Mesendoderm (in vitro differentiated cells): ENCODE measurements around the gene ACSF3.

Experiments used
- DNase-seq: peaks from one replicate; pipeline ENCODE4 v3.0.0; 2013
- H2AK5ac ChIP-seq: 2 replicates; pipeline ENCODE4 v1.6.1; 2013; ENCODE audit warnings: low read length, inconsistent platforms
- H2BK120ac ChIP-seq: 2 replicates; pipeline ENCODE4 v1.6.1; 2013; ENCODE audit warnings: low read depth, mild to moderate bottlenecking, low read length, moderate library complexity, mixed read lengths
- H2BK15ac ChIP-seq: replicated peaks from 2 replicates; pipeline ENCODE4 v1.6.1; 2013; ENCODE audit warnings: low read depth, mild to moderate bottlenecking, moderate library complexity
- H2BK5ac ChIP-seq: 2 replicates; pipeline ENCODE4 v1.6.1; 2013; ENCODE audit warnings: low read length, inconsistent platforms
- H3K18ac ChIP-seq: 2 replicates; pipeline ENCODE4 v1.6.1; 2013; ENCODE audit warnings: mild to moderate bottlenecking, low read length, mixed read lengths
- H3K23ac ChIP-seq: one replicate; pipeline ENCODE4 v1.6.1; 2013; ENCODE audit warnings: low read length
- H3K27ac ChIP-seq: 2 replicates; pipeline ENCODE4 v1.5.1; 2013; ENCODE audit warnings: low read depth, mild to moderate bottlenecking, inconsistent platforms, low read length, moderate library complexity
- H3K27me3 ChIP-seq: 2 replicates; pipeline ENCODE4 v1.6.1; 2013; ENCODE audit warnings: low read length, control low read depth, mild to moderate bottlenecking, inconsistent platforms; ENCODE audit not compliant: insufficient read depth, poor library complexity
- H3K36me3 ChIP-seq: 2 replicates; pipeline ENCODE4 v1.6.1; 2013; ENCODE audit warnings: low read length, inconsistent platforms; ENCODE audit not compliant: control insufficient read depth, insufficient read depth
- H3K4ac ChIP-seq: one replicate; pipeline ENCODE4 v1.6.1; 2013; ENCODE audit warnings: low read depth, mild to moderate bottlenecking, low read length, moderate library complexity
- H3K4me1 ChIP-seq: 2 replicates; pipeline ENCODE4 v1.6.1; 2013; ENCODE audit warnings: low read depth, low read length, inconsistent platforms; ENCODE audit not compliant: control insufficient read depth
- H3K4me2 ChIP-seq: 2 replicates; pipeline ENCODE4 v1.6.1; 2013; ENCODE audit warnings: low read length
- H3K4me3 ChIP-seq: 2 replicates; pipeline ENCODE4 v1.5.1; 2013; ENCODE audit warnings: mild to moderate bottlenecking, low read length
- H3K56ac ChIP-seq: one replicate; pipeline ENCODE4 v1.6.1; 2013; ENCODE audit warnings: low read length
- H3K79me1 ChIP-seq: 2 replicates; pipeline ENCODE4 v1.6.1; 2013; ENCODE audit warnings: low read length, inconsistent platforms
- H3K79me2 ChIP-seq: 2 replicates; pipeline ENCODE4 v1.6.1; 2013; ENCODE audit warnings: mild to moderate bottlenecking, low read length; ENCODE audit not compliant: control insufficient read depth, insufficient read depth
- H3K9ac ChIP-seq: 2 replicates; pipeline ENCODE4 v1.6.1; 2013; ENCODE audit warnings: low read length, inconsistent platforms
- H4K5ac ChIP-seq: one replicate; pipeline ENCODE4 v1.6.1; 2013; ENCODE audit warnings: low read length
- H4K8ac ChIP-seq: one replicate; pipeline ENCODE4 v1.6.1; 2013; ENCODE audit warnings: low read depth, mild to moderate bottlenecking, control low read depth, low read length, moderate library complexity
- WGBS: extraction: QIAGEN DNeasy Blood & Tissue Kit; methylation state at CpG from one replicate; pipeline ENCODE4 v1.1.7; 2013; ENCODE audit warnings: low lambda C conversion rate, missing lambda C conversion rate; ENCODE audit not compliant: insufficient coverage; ENCODE audit errors: extremely low coverage; 5-methylcytosine and 5-hydroxymethylcytosine counted together

ACSF3 gene

DNA sequence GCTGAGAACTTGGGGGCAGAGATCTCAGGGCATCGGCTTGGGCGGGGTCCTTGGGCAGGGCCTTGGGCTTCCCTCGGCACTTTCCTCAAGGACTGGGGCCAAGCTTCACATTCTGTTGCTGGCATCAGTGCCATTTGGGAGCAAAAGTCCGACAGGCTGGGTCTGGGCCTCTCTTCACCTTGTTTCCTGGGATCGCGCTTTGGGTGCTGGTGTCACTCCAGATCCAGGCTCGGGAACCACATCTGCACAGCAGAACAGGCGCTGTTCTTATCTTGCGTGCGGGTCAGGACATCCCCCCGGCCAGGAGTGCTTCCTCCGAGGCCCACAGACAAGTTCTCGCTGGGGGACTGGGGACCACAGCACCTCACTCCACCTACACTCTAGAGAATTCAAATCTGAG, 46.7 kb downstream of the ACSF3 start:
- no peaks in the 10 kb centered on the region for H3K27me3 ChIP-seq
- no peaks in the 10 kb centered on the region for H3K79me2 ChIP-seq
- H3K4me1 ChIP-seq, result no peaks in the 10 kb centered on the region
- no peak overlapping the region for H3K4me2 ChIP-seq
- H3K18ac ChIP-seq, result no peak overlapping the region
- no peak overlapping the region for H3K4ac ChIP-seq
- no peak overlapping the region for H4K5ac ChIP-seq
- H3K27ac ChIP-seq, result no peak overlapping the region
- no peak for DNase-seq
- no peak overlapping the region for H2BK5ac ChIP-seq
- H3K23ac ChIP-seq, result no peak overlapping the region
- H3K56ac ChIP-seq, result no peak overlapping the region
- H2BK120ac ChIP-seq, result no peak overlapping the region
- no peak overlapping the region for H4K8ac ChIP-seq
- no peak overlapping the region for H2AK5ac ChIP-seq
- H3K79me1 ChIP-seq, result no peaks in the 10 kb centered on the region
- no CpG with 5 or more reads among the region's 13 CpGs for WGBS
- H3K36me3 ChIP-seq, result no peaks in the 10 kb centered on the region
- no peak overlapping the region for H2BK15ac ChIP-seq
- no peak overlapping the region for H3K9ac ChIP-seq
- H3K4me3 ChIP-seq, result no peak overlapping the region

DNA sequence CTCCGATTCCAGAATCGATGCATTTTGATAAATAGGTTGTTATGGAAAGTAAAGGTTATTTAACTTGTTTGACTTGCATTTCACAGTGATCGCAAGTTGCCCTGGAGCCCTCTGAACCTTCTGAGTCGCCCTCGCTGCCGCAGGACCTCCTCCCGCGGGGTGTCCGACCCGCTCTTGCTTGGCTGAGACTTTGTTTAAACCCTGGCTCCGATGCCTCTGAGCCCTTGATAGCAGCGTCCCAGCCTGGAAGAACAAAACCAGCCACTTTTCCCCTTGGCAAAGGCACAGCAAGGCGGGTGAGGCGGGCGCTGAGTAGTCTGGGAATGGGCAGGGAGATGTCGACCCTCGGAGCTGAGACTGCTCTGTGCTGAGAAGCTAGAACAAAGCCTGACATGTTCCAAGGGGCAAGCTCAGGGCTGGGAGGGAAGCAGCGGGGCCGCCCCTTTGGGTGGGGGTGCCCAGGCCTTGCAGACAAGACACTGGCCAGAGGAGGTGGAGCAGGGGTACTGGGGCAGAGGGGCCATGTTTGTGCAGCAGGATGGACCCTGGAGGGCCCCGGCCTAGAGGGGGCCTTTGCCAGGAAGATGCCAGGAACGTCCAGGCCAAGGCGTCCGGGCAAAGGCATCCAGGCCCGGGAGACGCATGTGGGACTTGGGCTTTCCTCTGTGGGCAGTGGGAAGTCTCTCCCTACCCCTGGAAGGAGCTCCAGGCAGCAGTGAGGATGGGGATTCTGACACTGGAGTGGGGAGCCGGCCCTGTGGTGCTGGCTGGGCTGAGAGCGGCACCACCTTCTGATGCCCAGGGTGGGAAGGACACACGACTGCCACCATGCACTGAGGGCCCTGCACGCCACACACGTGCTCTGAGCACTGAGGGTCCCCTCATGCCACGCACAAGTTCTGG, 47.6 kb downstream of the ACSF3 start:
- no peaks in the 10 kb centered on the region for H3K4me1 ChIP-seq
- no peak overlapping the region for H4K8ac ChIP-seq
- no peaks in the 10 kb centered on the region for H3K79me2 ChIP-seq
- no peak overlapping the region for H2BK120ac ChIP-seq
- no peak for DNase-seq
- H3K18ac ChIP-seq, result no peak overlapping the region
- H3K79me1 ChIP-seq, result no peaks in the 10 kb centered on the region
- no CpG with 5 or more reads among the region's 31 CpGs for WGBS
- no peak overlapping the region for H3K4me2 ChIP-seq
- no peak overlapping the region for H3K9ac ChIP-seq
- H3K36me3 ChIP-seq, result no peaks in the 10 kb centered on the region
- no peaks in the 10 kb centered on the region for H3K27me3 ChIP-seq
- H3K23ac ChIP-seq, result no peak overlapping the region
- no peak overlapping the region for H2AK5ac ChIP-seq
- no peak overlapping the region for H2BK5ac ChIP-seq
- H4K5ac ChIP-seq, result no peak overlapping the region
- H3K27ac ChIP-seq, result no peak overlapping the region
- no peak overlapping the region for H3K4ac ChIP-seq
- no peak overlapping the region for H3K56ac ChIP-seq
- H3K4me3 ChIP-seq, result no peak overlapping the region
- H2BK15ac ChIP-seq, result no peak overlapping the region

DNA sequence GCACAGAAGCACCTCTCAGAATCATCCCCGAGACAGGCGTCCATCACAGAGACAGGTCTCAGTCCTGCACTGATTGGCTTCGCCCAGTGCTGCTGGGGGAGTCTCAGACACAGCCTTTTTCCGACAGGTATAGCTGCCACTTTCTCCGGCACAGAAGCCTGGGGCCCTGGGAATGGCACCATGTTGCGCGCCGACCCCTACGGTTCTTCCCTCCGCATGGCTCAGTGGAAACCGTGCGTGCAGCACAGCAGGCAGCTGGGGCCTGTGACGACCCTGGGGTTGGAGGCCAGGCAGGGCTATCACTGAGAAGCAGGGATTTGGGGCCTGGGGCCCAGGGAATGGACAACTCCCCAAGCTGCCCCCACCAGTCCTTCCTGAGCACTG, 48.2 kb downstream of the ACSF3 start:
- Histone ChIP-seq H3K4me1 (no peaks in the 10 kb centered on the region), H3K4me2 (no peak overlapping the region), H3K27me3 (no peaks in the 10 kb centered on the region), H2AK5ac (no peak overlapping the region), H2BK120ac (no peak overlapping the region), H3K18ac (no peak overlapping the region), H3K9ac (no peak overlapping the region), H3K36me3 (no peaks in the 10 kb centered on the region), H3K79me1 (no peaks in the 10 kb centered on the region), H3K79me2 (no peaks in the 10 kb centered on the region), H3K4me3 (no peak overlapping the region), H3K56ac (no peak overlapping the region), H3K23ac (no peak overlapping the region), H2BK5ac (no peak overlapping the region), H4K8ac (no peak overlapping the region), H3K4ac (no peak overlapping the region), H2BK15ac (no peak overlapping the region), H3K27ac (no peak overlapping the region), H4K5ac (no peak overlapping the region)
- DNase-seq, result no peak
- no CpG with 5 or more reads among the region's 13 CpGs for WGBS

DNA sequence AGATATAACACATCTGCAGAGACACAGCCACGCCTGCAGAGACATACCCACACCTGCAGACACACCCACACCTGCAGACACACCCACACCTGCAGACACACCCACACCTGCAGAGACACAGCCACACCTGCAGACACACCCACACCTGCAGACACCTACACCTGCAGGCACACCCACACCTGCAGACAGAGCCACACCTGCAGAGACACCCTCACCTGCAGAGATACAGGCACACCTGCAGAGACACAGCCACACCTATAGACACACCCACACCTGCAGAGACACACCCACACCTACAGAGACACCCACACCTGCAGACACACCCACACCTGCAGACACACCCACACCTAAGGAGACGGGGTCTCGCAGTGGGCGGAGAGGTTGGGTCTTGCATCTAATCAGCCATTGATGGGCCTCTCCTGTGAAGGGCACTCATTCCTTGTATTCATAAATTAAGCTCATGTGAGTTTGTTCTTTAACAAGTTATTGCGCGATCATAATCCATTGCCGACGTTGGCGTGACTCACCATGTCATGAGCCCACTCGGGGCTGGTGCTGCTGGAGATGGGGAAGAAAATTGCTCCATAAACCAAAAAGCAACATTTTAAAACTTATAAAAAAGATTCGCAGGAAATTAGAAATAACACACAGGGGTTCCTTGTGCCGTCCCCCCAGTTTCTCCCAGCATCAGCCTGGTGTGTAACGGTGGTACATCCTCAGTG, 49.0 kb downstream of the ACSF3 start:
- Histone ChIP-seq H3K4me2 (no peak overlapping the region), H3K56ac (no peak overlapping the region), H2BK5ac (no peak overlapping the region), H2BK15ac (no peak overlapping the region), H3K36me3 (no peaks in the 10 kb centered on the region), H2BK120ac (no peak overlapping the region), H3K4me1 (no peaks in the 10 kb centered on the region), H2AK5ac (no peak overlapping the region), H3K9ac (no peak overlapping the region), H3K18ac (no peak overlapping the region), H4K8ac (no peak overlapping the region), H4K5ac (no peak overlapping the region), H3K79me2 (no peaks in the 10 kb centered on the region), H3K4me3 (no peak overlapping the region), H3K27ac (no peak overlapping the region), H3K23ac (no peak overlapping the region), H3K27me3 (no peaks in the 10 kb centered on the region), H3K79me1 (no peaks in the 10 kb centered on the region), H3K4ac (no peak overlapping the region)
- no CpG with 5 or more reads among the region's 13 CpGs for WGBS
- DNase-seq, result no peak

DNA sequence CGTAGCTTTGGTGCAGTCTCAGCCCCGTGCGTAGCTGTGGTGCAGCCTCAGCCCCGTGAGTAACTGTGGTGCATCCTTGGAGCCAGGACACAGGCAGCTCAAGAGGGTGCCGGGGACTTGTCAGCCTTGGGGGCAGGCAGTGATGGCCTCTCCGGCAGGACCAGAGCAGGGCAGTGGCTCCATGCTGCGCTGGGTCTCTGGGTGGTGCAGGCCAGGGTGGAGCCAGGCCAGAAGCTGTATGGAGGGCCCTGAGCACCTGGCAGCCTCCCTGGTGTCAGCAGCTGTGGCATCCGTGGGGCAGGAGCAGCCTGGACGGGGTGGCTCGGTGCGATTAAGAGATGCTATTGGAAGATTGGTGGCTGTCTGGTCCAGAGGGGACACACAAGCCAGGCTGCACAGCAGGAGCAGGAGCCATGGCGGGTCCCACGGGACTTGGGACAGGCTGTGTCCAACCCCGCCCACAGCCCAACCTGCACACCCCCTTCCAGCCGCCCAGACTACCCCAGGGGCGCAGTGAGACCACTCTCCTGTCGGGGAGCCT, 49.6 kb downstream of the ACSF3 start:
- no peak overlapping the region for H2BK15ac ChIP-seq
- H3K4me3 ChIP-seq, result no peak overlapping the region
- no peaks in the 10 kb centered on the region for H3K79me2 ChIP-seq
- H2AK5ac ChIP-seq, result no peak overlapping the region
- no peak overlapping the region for H3K56ac ChIP-seq
- no peak overlapping the region for H3K4ac ChIP-seq
- no CpG with 5 or more reads among the region's 17 CpGs for WGBS
- no peaks in the 10 kb centered on the region for H3K4me1 ChIP-seq
- no peak overlapping the region for H3K18ac ChIP-seq
- no peak overlapping the region for H4K8ac ChIP-seq
- H3K23ac ChIP-seq, result no peak overlapping the region
- H3K9ac ChIP-seq, result no peak overlapping the region
- H3K4me2 ChIP-seq, result no peak overlapping the region
- no peak overlapping the region for H2BK120ac ChIP-seq
- no peak overlapping the region for H4K5ac ChIP-seq
- no peaks in the 10 kb centered on the region for H3K36me3 ChIP-seq
- no peaks in the 10 kb centered on the region for H3K27me3 ChIP-seq
- H3K79me1 ChIP-seq, result no peaks in the 10 kb centered on the region
- H2BK5ac ChIP-seq, result no peak overlapping the region
- H3K27ac ChIP-seq, result no peak overlapping the region
- no peak for DNase-seq
